Endodermal cell (in vitro differentiated cells): ENCODE measurements around the gene CRB2. TPM values are rescaled to one million over a fixed set of nuclear protein-coding genes. Genes with fewer than 3 reads are reported as not detected.

Source experiments
- DNase-seq: peaks from one replicate; pipeline ENCODE4 v3.0.0-alpha.2; 2017
- H3K27ac ChIP-seq: 2 replicates; pipeline ENCODE4 v1.5.1; 2013; ENCODE audit warnings: mild to moderate bottlenecking, low read depth, low read length, moderate library complexity
- H3K27me3 ChIP-seq: 2 replicates; pipeline ENCODE4 v1.6.1; 2013; ENCODE audit warnings: mild to moderate bottlenecking, low read length, moderate library complexity; ENCODE audit not compliant: insufficient read depth, control insufficient read depth, poor library complexity, severe bottlenecking
- H3K36me3 ChIP-seq: 2 replicates; pipeline ENCODE4 v1.7.0; 2013; ENCODE audit warnings: mild to moderate bottlenecking, low read length, moderate library complexity; ENCODE audit not compliant: control insufficient read depth, insufficient read depth
- H3K4me1 ChIP-seq: one replicate; pipeline ENCODE4 v1.7.0; 2013; ENCODE audit warnings: low read length; ENCODE audit not compliant: control insufficient read depth, insufficient read depth
- H3K4me3 ChIP-seq: 2 replicates; pipeline ENCODE4 v1.5.1; 2013; ENCODE audit warnings: mild to moderate bottlenecking, low read length, moderate library complexity
- H3K9ac ChIP-seq: 2 replicates; pipeline ENCODE4 v1.6.1; 2013; ENCODE audit warnings: mild to moderate bottlenecking, low read length, moderate library complexity; ENCODE audit not compliant: poor library complexity, severe bottlenecking; ENCODE audit errors: extremely low read depth
- H3K9me3 ChIP-seq: 2 replicates; pipeline ENCODE4 v1.6.1; 2013; ENCODE audit warnings: mild to moderate bottlenecking, low read length, moderate library complexity; ENCODE audit not compliant: control insufficient read depth
- H3K27ac Mint-ChIP-seq: 2 replicates; pipeline ENCODE4 v1.8.0; 2020; ENCODE audit warnings: mixed read lengths
- H3K27me3 Mint-ChIP-seq: 2 replicates; pipeline ENCODE4 v1.8.0; 2021; ENCODE audit warnings: mild to moderate bottlenecking, mixed read lengths; ENCODE audit not compliant: insufficient read depth
- H3K36me3 Mint-ChIP-seq: 2 replicates; pipeline ENCODE4 v1.8.0; 2020; ENCODE audit warnings: low read depth, mixed read lengths
- H3K4me1 Mint-ChIP-seq: 2 replicates; pipeline ENCODE4 v1.8.0; 2020; ENCODE audit warnings: mixed read lengths
- H3K4me3 Mint-ChIP-seq: 2 replicates; pipeline ENCODE4 v1.8.0; 2020; ENCODE audit warnings: mild to moderate bottlenecking, moderate library complexity, mixed read lengths
- H3K9me3 Mint-ChIP-seq: 2 replicates; pipeline ENCODE4 v1.8.0; 2020; ENCODE audit warnings: mild to moderate bottlenecking, mixed read lengths
- CTCF ChIP-seq: fragments of 200-600 bp; sonication (generic); conservative IDR thresholded peaks from 2 replicates; pipeline ENCODE4 v1.5.0; 2021; ENCODE audit warnings: antibody characterized with exemption, mild to moderate bottlenecking
- WGBS, 2 experiments: methylation state at CpG; one replicate each; pipeline versions ENCODE4 v1.1.5 to v1.1.7; 2013; ENCODE audit warnings: missing lambda C conversion rate in 2 of 2, mixed read lengths in 1 of 2; ENCODE audit not compliant: insufficient coverage in 1 of 2, insufficient read length in 1 of 2; 5-methylcytosine and 5-hydroxymethylcytosine counted together
- total RNA-seq, 2 donors: library from RNA; stranded (reverse); fragmentation: NEBNext Ultra II Directional in 1 of 2; extraction: Animal tissue kit (Norgen Biotek cat#: 25700) in 1 of 2; gene quantifications; 2 replicates in 1 of 2; 3 replicates in 1 of 2; pipeline ENCODE4 v1.2.1, GENCODE V29; 2021

The CRB2 gene
- total RNA-seq, 2 donors from 2014 or later, result 0.75 to 2.0 TPM

- Mint-ChIP-seq H3K4me3 (no peak overlapping the region), H3K9me3 (no peaks in the 10 kb centered on the region), H3K27me3 (peaks cover 6% of the 10 kb centered on the region), H3K36me3 (peaks cover 3% of the 10 kb centered on the region), H3K4me1 (peaks cover 14% of the 10 kb centered on the region), H3K27ac (no peak overlapping the region)
- no peaks in the 10 kb centered on the region for H3K36me3 ChIP-seq
- no peaks in the 10 kb centered on the region for H3K9me3 ChIP-seq
- no peak overlapping the region for H3K27ac ChIP-seq
- peaks cover 7% of the 10 kb centered on the region for H3K4me1 ChIP-seq
- no peaks in the 10 kb centered on the region for H3K27me3 ChIP-seq
- WGBS, 2 experiments, result 89 to 94% methylated on average over 11 of the region's 11 CpGs
- H3K4me3 ChIP-seq, result no peak overlapping the region
- DNase-seq, result no peak
- TF ChIP-seq CTCF, result no peak
- H3K9ac ChIP-seq, result no peak overlapping the region
These were observed 55.6 kb downstream of the CRB2 start for GRCh38 chr9:123411636-123412035.

- no peaks in the 10 kb centered on the region for H3K9me3 ChIP-seq
- Mint-ChIP-seq H3K9me3 (no peaks in the 10 kb centered on the region), H3K36me3 (peaks cover 3% of the 10 kb centered on the region), H3K27ac (no peak overlapping the region), H3K4me1 (peaks cover 9% of the 10 kb centered on the region), H3K27me3 (peaks cover 6% of the 10 kb centered on the region), H3K4me3 (no peak overlapping the region)
- H3K9ac ChIP-seq, result no peak overlapping the region
- no peak for DNase-seq
- WGBS, 2 experiments, result 90 to 92% methylated on average over 17 to 18 of the region's 18 CpGs
- H3K4me1 ChIP-seq, result peaks cover 3% of the 10 kb centered on the region
- TF ChIP-seq CTCF, result no peak
- H3K27ac ChIP-seq, result no peak overlapping the region
- H3K36me3 ChIP-seq, result no peaks in the 10 kb centered on the region
- H3K4me3 ChIP-seq, result no peak overlapping the region
- no peaks in the 10 kb centered on the region for H3K27me3 ChIP-seq
These were observed 56.3 kb downstream of the CRB2 start for GRCh38 chr9:123412171-123412820.

GRCh38 chr9:123414204-123414603 lies 58.2 kb downstream of the CRB2 start:
- no peaks in the 10 kb centered on the region for H3K9me3 Mint-ChIP-seq
- TF ChIP-seq CTCF, result no peak
- Histone ChIP-seq H3K27ac (no peak overlapping the region), H3K9me3 (no peaks in the 10 kb centered on the region), H3K4me3 (no peak overlapping the region), H3K27me3 (no peaks in the 10 kb centered on the region), H3K9ac (no peak overlapping the region), H3K36me3 (no peaks in the 10 kb centered on the region), H3K4me1 (no peaks in the 10 kb centered on the region)
- H3K36me3 Mint-ChIP-seq, result peaks cover 7% of the 10 kb centered on the region
- 91 to 92% methylated on average over 6 to 7 of the region's 7 CpGs for WGBS, 2 experiments
- H3K4me3 Mint-ChIP-seq, result no peak overlapping the region
- peaks cover 5% of the 10 kb centered on the region for H3K4me1 Mint-ChIP-seq
- no peak for DNase-seq
- H3K27me3 Mint-ChIP-seq, result peaks cover 6% of the 10 kb centered on the region
- H3K27ac Mint-ChIP-seq, result no peak overlapping the region
